ENCODE data around the gene SPEN.

DNA sequence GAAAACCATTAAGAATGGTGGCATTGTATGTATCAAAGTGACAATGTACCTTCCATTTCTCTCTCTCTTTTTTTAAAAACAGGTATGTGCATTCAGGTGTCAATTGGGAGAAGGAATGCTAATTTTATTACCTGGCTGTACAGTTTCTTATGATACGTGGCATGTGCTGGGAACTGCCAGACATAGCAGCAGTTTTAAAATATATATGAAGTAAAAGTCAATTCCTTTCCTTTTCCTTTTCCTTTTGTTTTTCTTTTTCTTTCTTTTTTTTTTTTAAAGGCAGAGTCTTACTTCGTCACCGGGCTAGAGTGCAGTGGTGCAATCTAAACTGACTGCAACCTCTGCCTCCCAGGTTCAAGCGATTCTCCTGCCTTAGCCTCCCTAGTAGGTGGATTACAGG, 37.0 kb downstream of the SPEN start:
- TF ChIP-seq, protein P1, sequence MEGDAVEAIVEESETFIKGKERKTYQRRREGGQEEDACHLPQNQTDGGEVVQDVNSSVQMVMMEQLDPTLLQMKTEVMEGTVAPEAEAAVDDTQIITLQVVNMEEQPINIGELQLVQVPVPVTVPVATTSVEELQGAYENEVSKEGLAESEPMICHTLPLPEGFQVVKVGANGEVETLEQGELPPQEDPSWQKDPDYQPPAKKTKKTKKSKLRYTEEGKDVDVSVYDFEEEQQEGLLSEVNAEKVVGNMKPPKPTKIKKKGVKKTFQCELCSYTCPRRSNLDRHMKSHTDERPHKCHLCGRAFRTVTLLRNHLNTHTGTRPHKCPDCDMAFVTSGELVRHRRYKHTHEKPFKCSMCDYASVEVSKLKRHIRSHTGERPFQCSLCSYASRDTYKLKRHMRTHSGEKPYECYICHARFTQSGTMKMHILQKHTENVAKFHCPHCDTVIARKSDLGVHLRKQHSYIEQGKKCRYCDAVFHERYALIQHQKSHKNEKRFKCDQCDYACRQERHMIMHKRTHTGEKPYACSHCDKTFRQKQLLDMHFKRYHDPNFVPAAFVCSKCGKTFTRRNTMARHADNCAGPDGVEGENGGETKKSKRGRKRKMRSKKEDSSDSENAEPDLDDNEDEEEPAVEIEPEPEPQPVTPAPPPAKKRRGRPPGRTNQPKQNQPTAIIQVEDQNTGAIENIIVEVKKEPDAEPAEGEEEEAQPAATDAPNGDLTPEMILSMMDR (IDR thresholded peaks at IDR 0.05), result no peak
- no peak for TF ChIP-seq POLR2A (IDR thresholded peaks at IDR 0.05)
